HG02571 (cell line): ENCODE results near the gene CDH22.

Source experiments
- ATAC-seq: cut with Tn5 transposase; IDR thresholded peaks from one replicate; pipeline ENCODE4 v1.9.1; 2021; ENCODE audit warnings: mild to moderate bottlenecking, moderate library complexity; ENCODE audit not compliant: unreplicated experiment

Gene CDH22

DNA sequence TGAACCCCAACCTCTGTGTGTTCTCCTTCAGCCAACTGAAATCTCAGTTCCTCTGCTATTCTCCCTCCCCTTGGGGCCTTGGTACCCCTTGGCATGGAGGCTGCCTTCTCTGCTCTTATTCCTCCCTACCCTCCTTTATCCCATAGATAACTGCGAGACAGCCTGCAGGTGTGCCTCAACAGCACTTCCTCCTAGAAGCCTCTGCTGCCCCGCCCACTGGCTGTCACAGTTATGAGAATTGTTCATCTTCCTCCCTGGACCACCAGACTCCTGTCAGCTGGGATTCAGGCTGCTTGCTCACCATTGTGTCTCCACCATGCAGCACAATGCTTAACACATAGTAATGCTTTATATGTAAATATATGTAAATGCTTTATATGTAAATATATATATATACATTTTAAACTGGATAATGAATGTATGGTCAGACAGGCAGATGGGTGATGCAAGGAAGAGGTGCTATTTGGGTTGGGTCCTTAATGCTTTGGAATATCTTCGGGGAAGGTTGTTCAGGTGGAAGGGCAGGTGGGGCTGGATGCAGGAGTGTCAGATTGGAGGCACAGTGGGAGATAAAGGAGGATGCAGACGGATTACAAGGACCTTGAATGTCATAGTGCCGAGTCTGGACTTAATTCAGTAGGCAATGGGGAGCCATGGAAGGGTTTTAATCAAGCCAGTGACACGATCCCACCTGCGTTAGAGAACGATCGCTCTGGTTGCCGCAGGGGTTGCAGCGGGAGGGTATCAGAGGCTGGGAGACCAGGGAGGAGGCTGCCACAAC lies 4.9 kb downstream of the CDH22 start:
- ATAC-seq: no peak

DNA sequence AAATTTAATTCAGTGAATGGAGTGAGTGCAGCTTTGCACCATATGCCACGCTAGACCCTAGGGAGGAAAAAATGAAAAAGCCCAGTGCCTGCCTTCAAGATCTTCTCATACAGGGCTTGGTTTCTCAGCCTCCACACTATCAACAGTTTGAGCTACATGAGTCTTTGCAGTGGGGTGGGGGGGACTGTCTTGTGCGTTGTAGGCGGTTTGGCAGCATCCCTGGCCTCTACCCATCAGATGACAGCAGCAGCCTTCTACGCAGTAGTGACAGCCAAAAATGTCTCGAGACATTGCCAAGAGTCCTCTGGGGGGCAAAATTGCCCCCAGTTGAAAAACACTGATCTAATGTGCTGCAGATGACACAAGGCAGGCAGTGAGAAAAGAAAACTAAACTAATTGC lies 6.2 kb downstream of the CDH22 start:
- ATAC-seq: no peak

DNA sequence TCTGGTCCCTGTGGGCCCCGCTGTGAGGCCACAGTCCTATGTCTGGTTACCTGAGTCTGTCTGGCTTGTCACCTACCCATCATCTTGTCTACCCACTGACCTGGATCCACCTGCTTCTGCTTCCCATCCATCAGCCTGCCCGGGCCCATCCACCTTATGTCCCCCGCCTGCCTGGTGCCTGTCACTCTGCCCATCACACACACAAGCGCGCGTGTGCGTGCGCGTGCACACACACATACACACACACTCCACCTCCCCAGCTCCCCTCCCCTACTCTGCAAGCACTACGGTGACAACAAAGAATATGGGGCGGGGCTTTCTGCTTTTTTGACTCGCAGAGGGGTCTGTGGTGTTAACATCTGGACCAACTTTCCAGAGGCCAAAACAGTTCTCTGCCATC lies 8.0 kb downstream of the CDH22 start:
- no peak for ATAC-seq

DNA sequence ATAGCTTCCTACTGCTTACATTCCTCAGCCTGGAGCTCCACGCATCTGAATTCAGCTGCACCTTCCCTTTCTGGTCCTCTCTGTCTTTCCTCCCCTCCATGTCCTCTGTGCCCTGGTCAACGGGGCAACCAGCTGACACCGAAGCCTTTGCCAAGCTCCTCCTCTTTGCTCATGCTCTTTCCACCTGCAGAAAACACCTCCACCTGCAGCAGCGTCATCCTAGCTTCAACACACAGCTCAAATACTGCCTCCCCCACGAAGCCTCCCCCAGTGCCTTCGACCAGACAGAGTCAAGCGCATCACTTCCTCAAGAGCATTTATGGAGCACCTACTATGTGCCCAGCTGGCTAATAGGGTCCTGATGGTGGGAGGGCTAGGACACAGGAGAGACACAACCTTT lies 9.2 kb downstream of the CDH22 start:
- no peak for ATAC-seq

DNA sequence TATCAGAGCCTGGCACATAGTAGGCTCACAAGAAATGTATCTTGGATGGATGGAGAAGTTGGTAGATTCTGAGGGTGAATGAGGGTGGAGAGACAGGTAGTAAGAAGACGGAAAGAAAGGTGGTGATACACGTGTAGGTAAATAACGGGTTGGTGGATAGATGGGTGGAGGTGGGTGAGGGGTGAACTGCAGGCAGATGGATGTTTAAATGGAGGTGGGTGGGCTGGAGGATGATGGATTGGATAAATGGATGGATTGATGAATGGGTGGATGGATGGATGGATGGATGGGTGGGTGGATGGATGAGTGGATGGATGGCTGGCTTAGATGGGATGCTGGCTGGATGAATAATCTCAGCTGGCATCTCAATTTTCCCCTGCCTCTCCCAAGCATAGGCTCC lies 9.9 kb downstream of the CDH22 start:
- no peak for ATAC-seq

DNA sequence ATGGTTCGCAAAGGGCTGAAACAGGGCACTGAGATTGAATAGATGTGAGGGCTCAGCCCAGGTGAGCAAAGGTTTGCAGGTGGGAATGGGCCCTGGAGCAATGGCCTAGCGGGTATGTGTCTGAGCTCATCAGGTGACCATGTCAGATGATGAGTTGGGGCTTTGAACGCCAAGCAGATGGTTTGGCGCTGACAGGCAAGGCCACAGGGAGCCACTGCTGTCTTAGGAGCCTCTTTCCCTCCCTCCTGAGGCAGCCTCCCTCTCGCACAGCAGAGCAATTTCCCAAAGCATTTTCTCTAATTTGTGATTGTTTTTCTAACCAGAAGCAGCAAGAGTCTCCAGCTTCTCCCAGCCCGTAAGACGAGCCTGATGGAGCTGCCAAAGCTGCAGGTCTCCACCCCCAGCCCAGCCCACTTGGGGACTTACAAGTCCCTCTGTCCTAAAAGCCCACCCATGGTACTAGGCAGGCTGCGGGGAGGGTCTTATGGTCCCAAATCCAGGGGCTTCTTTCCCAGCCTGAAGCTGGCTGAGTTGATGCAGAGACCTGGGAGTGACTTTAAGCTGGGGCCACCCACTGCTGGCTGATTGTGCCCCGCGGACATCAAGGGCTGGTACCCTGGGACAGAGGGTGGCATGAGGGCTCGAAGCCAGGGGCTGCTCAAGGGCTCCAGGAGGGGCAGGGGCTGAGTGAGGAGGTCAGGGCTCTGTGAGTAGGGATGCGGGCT lies 11.6 kb downstream of the CDH22 start:
- ATAC-seq: no peak

DNA sequence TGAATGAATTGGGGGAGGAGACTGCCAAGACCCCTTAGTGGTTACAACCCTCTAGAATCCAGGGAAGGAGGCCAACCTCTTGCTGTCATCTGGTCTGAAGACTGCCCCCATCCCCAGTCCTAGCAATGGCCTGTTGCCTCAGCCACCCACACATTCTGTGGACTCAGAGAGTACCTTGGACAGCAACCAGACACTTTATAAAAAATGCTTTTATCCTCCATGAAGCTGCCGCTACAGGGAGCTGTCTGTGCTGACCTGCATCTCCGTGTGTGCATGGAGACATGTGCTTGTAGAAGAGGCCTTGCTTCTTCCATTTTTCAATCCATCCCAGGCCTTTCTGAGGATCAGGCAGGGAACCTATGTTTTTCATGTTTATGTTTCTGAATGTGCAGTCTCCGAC lies 15.2 kb downstream of the CDH22 start:
- no peak for ATAC-seq

DNA sequence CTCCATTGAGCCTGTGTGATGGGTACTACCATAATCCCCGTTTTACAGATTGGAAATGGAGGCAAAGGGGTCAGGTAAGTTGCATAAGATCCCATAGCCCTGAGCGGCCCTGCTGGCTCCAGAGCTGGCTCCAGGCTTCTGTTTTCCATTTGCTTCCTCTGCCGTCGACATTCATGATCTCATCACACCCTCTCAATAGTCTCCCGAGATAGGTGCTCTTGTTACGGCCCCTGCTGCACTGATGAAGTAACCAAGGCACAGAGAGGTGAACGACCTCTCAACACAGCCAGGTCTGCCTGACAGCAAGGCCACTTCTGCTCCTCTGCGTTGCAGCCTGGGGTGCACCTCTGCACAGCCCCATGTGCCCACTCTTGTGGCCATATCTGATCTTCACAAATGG lies 16.9 kb downstream of the CDH22 start:
- ATAC-seq: no peak

DNA sequence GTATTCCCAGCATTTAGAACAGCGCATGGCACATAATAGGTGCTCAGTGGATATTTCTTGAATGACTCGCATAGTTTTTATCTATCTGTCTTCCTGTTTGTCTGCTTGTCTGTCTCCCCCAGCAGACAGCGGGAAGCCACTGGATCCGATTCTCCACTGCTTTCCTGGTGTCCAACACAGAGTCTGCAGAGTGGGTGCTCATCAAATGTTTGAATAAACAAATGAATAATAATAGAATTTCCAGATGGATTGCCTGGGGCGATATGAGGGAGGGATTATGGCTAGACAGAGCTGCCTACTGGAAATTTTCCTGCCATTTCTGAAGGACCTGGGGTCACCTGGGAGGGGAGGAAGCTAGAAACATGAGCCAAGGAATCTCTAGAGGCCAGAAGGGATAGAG lies 18.9 kb downstream of the CDH22 start:
- no peak for ATAC-seq

DNA sequence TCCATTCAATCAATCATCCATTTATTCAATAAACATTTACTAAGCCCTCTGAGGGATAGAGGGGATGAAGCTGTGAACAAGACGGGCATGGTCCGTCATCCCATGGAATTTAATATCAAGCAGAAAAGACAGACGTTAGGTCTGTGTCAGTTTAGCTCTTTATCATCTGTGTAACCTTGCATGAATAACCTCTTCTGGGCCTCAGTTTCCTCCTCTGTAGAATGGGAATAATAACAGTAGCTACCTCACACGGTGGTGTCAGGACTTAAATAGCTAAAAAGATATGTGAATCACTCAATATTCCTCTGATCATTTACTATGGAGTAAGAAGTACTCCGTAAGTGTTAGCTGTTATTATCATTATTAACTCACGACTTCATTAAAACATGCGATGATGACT lies 21.3 kb downstream of the CDH22 start:
- ATAC-seq: no peak

DNA sequence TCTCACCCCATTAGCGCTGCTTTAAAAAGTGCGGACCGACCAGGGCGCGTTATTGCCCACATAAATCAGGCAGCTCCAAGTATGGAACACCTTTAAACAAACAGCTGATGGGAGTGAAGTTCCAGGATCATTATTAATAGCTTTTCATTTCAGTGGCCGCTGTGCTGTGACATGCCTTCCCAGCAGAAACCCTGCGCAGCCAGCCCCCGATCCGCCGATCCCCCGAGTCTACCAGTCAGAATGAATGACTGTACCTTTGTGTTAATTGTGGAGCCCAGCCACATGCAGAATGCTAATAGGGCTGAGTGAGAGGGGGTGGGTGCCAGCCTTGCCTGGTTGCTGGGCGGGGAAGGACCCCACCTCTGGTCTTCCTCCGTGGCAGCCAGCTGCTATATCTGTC lies 21.9 kb downstream of the CDH22 start:
- ATAC-seq: no peak

DNA sequence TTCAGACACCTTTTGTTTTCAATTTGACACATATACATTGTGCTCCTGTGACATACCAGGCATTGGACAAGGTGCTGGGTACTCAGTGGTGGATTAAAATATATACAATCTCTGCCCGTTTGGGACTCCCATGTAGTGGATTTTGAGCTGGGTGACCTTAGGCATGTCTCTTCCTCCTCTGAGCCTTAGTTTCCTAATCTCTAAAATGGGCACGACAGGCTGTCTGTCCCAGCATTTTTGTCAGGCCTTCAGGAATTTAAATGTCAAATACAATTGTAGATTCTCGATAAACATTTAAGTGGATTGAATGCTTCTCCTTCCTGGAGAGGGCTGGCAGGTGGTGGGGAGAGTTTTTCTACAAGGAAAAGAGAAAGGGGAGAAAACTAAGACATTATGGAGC lies 22.6 kb downstream of the CDH22 start:
- ATAC-seq: no peak

DNA sequence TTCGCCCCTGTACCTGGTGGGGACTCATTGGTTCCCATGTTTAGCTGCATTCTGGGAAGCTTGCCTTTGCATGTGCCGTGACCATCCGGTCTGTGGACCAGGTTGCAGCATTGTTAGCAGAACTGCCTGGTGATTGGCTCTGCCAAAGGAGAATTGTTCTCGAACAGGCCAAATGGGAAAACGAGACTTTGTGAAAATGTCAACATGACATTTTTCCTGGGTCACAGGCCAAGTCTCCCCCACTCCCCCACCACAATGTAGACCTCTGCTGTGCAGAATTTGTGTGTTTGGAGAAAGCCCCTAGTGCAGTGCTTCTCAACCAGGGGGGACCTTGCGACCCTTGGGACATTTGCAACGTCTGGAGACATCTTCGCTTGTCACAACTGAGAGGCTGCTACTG lies 23.2 kb downstream of the CDH22 start:
- ATAC-seq: no peak

DNA sequence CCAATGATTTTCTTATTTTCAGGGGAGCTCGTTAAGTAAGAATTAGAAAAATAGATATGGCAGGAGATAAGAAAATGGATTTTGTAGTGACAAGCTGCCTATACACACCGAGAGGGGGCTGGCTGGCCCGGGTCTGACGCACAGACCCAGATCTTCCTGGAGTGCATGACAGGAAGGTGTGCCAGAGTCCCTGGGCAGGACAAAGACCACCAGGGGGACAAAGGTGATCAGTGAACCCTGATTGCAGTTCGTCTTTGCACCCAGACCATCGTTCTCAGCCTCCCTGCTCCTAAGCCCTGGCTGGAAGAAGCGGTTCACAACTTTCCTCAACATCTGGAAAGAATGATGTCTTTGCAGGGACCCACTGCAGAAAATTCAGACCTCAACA lies 24.3 kb downstream of the CDH22 start:
- ATAC-seq: no peak

DNA sequence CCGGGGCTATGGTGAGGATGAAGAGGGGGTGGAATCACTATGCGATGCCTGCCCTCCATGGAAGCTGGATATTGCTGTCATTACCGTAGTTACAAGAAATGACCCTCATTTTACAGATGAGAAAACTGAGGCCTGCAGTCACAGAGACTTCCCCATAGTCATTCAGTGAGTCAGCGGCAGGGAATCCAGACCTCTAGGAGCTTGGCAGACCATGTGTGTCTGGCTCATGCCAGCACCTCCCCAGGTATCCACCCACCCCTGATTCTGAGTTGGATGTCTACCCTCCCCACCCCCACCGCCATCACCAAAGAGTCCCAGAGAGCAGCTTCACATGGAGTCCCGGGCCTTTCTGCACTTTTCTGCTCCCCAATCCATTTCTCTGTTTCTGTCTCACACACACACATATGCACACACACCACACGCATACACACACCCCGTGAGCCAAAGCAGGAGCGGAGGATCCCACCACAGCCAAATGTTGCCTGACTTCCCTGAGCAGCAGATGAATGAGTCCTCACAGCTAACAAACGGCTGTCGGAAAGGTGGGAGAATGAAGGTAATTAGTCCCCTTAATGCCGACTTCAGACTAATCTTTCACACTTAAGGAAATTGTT lies 24.8 kb downstream of the CDH22 start:
- no peak for ATAC-seq

DNA sequence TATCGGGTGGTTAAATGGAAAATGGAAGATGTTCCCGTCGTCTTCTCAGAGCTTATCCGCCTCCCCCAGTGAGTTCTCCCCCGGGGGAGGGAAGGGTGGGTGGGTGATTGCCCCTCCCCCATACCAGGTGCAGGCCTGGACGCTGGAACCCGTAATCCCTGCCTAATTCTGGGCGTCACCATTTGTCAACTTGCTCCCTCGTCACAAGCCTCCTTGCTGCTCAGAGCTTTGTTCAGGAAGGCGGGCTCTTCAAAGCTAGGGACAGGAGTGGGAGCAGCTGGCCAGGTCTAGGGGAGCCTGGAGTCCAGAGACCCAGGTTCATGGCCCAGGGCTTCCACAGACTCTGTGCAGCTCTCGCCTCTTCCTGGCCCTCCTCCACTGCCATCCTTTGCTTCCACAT lies 25.6 kb downstream of the CDH22 start:
- no peak for ATAC-seq

DNA sequence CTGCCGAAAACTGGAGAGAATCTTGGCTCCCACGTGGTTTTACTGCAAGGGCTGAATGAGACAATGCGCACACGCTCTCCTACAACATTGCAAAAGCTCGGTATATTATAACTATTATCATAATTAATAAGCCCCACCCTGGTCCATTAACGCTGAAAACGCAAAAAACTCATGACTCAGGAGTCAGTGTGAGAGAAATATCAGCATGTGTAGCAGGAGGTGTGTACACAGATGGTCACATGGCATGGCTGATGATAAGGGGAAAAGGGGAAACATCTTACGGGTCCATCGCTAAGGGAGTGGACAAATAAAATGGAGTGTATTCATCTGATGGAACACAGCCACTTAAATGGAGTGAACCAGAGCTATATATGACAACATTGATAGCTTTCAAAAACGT lies 29.2 kb downstream of the CDH22 start:
- no peak for ATAC-seq

DNA sequence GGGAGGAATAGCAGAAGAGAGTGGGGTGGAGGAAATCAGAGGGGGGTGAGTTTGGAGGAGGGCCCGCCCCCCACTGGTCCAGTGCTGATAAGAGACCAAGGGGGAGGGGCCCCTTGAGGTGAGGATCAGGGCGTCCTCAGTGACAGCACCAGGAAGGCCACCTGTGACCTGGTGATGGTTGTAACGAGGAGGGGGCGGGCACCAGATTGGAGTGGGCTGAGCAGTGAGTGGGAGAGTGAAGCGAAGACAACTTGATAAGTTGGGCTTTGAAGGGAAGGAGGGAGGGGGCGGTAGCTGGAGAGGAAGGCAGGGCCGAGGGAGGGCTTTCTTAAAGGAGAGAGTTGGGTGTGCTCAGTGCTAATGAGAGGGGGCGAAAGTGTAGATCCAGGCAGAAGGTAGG lies 30.7 kb downstream of the CDH22 start:
- ATAC-seq: no peak

DNA sequence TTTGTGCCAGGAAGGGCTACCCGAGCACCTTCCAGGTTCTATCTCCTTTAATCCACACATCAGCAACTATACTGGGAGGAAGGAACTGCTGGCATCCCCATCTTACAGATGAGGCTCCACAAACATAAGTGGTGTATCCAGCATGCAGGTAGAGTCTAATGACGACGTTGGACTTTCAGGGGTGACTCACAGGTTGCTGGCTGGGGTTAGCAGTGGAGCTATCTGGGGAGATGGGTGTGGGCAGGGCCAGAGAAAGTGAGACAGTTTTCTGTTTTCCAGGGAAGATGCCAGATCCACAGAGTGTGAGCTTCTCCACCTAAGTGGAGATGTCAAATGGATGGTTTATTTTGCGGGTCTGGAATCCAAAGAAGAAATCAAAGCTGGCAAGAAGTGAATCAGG lies 31.8 kb downstream of the CDH22 start:
- no peak for ATAC-seq

DNA sequence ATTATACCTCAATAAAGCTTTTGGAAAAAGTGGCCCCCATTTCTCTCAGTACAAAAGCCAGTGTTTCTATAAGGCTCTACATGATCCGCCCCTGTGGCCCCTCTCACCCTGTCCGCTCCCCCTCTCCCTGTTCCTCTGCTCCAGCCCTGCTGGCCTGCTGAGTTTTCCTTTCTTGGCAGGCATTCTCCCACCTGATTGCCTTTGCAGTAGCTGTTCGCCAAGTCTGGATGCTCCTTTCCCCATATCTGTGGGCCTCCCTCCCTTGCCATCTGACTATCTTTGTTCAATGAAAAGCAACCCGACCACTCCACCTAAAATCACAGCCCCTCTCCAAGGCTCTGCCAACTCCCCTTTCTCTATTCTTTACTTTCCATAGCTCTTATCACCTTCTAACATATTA lies 33.2 kb downstream of the CDH22 start:
- ATAC-seq: no peak

DNA sequence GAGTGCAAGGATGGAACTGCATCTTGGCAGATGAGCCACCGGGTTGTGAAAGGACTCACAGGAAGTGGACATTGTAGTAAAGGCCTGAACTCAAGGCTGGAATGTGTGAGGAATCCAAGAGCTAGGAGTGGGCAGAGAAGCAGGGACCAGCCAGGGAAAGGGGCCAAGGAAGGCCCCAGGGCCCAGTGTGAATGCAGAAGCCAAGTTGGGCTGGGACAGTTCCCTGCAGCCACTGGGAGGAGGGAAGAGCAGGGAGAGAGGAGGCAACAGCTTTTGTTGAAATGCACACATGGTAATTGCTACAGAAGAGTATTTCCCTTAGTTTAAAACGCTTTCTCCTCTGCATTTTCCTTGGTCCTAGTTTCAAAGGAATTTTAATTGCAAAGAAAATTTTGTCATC lies 34.6 kb downstream of the CDH22 start:
- ATAC-seq: no peak

DNA sequence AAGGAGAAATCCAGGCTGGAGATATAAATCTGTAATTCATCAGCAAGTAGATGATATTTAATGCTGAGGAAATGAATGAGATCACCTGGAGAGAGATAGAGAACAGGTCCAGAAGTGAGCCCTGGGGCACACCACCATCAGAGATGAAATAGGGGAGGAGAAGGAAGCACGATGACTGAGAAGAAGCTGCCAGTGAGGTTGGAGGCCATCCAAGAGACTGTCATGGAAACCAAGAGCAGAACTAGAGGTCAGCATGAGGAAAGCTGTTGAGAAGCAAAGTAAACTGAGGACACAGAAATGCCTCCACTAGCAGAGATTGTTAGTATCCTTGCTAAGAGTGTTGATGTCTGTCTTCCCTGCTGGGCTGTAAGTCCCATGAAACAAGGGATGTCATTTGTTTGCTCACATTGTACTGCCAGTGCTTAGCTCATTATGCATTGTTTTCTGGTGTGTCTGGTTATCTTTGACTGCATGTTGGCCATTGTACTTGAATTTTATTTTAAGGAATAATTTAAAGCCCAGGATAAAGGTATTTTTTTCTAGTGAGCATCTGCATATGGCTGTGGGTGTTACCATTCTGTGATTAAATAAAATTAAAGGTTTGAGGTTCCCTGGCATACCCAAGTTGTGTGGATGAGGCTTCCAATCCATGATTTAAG lies 35.8 kb downstream of the CDH22 start:
- ATAC-seq: no peak
